Measurements from ENCODE around the gene MED12L.

MED12L gene

DNA sequence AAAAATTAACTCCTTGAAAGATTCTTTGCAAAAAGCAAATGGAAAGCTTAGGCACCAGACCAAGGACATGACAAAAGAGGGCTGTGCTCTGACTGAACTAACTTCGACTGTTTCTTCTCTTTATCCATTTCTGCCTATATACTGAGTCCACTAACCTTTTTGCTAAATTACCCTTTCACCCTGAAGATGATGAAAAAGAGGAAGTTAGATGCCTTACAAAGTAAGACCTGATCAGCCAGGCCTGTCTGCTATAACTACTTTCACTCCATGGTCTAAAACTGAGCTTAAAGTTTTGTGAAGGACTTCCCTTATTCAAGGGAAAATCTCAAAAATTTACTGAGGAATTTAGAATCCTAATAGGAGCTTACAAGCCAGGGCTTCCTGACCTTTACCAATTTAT, 381.6 kb downstream of the MED12L start:
- H3K27me3 ChIP-seq (ENCODE audit: control insufficient read depth in 1 of 2, insufficient read depth in 2 of 2, low read length in 2 of 2) = no peaks in the 10 kb centered on the region
- H3K9ac ChIP-seq (ENCODE audit: low read length) = no peak overlapping the region
- no peak overlapping the region for H3K27ac ChIP-seq (ENCODE audit: low read depth, low read length)
- no peaks in the 10 kb centered on the region for H3K36me3 ChIP-seq (ENCODE audit: insufficient read depth, low read length)
- H3K9me3 ChIP-seq (ENCODE audit: low read length) = no peaks in the 10 kb centered on the region
- H3K4me3 ChIP-seq (ENCODE audit: low read depth in 1 of 2, low read length in 2 of 2) = no peak overlapping the region
- no peaks in the 10 kb centered on the region for H3K4me1 ChIP-seq (ENCODE audit: insufficient read depth, low read length)

GRCh38 chr3:151468284-151468917, 382.9 kb downstream of the MED12L start:
- no peak overlapping the region for H3K27ac ChIP-seq (ENCODE audit: low read depth, low read length)
- no peaks in the 10 kb centered on the region for H3K27me3 ChIP-seq (ENCODE audit: control insufficient read depth in 1 of 2, insufficient read depth in 2 of 2, low read length in 2 of 2)
- no peaks in the 10 kb centered on the region for H3K36me3 ChIP-seq (ENCODE audit: insufficient read depth, low read length)
- no peaks in the 10 kb centered on the region for H3K4me1 ChIP-seq (ENCODE audit: insufficient read depth, low read length)
- no peak overlapping the region for H3K9ac ChIP-seq (ENCODE audit: low read length)
- H3K9me3 ChIP-seq (ENCODE audit: low read length) = no peaks in the 10 kb centered on the region
- H3K4me3 ChIP-seq (ENCODE audit: low read depth in 1 of 2, low read length in 2 of 2) = no peak overlapping the region

- no peaks in the 10 kb centered on the region for H3K36me3 ChIP-seq (ENCODE audit: insufficient read depth, low read length)
- no peaks in the 10 kb centered on the region for H3K27me3 ChIP-seq (ENCODE audit: control insufficient read depth in 1 of 2, insufficient read depth in 2 of 2, low read length in 2 of 2)
- peaks cover 3% of the 10 kb centered on the region for H3K9me3 ChIP-seq (ENCODE audit: low read length)
- no peak overlapping the region for H3K4me3 ChIP-seq (ENCODE audit: low read depth in 1 of 2, low read length in 2 of 2)
- peak overlapping the region; percentile 6 for H3K27ac ChIP-seq (ENCODE audit: low read depth, low read length)
- peaks cover 23% of the 10 kb centered on the region for H3K4me1 ChIP-seq (ENCODE audit: insufficient read depth, low read length)
- H3K9ac ChIP-seq (ENCODE audit: low read length) = no peak overlapping the region
These were observed 391.0 kb downstream of the MED12L start for GRCh38 chr3:151476344-151477018.

DNA sequence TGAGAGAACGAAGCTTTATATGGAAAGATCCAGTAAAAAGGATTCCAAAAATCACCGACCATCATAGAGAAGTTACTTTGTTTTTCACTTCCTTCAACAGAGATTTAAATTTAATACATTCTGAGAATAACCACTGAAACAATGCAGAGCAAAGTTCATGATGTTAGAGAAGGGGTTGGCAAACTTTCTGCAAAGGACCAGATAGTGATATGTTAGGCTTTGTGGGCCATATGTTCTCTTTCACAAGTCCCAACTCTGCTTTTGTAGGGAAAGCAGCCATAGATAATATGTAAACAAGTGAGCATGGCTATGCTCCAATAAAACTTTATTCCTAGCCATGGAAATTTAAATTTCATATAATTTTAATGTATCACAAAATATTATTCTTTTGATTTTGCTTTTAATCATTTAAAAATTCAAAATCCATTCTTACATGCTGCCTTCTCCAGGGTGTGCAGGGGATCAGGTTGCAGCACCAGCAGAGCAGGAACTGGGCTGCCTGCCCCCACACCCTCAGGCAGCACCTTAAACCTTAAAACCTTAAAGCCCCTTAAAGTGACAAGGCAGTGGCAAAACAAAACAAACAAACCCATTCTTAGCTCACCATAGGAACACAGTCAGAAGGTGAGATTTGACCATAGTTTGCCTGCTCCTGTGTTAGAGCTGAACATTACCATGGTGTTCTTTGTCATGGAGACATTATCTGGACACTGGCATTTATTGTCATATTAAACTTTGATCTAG, 392.3 kb downstream of the MED12L start:
- no peaks in the 10 kb centered on the region for H3K36me3 ChIP-seq (ENCODE audit: insufficient read depth, low read length)
- no peak overlapping the region for H3K9ac ChIP-seq (ENCODE audit: low read length)
- peaks cover 6% of the 10 kb centered on the region for H3K9me3 ChIP-seq (ENCODE audit: low read length)
- H3K27me3 ChIP-seq (ENCODE audit: control insufficient read depth in 1 of 2, insufficient read depth in 2 of 2, low read length in 2 of 2) = no peaks in the 10 kb centered on the region
- peaks cover 23% of the 10 kb centered on the region for H3K4me1 ChIP-seq (ENCODE audit: insufficient read depth, low read length)
- H3K27ac ChIP-seq (ENCODE audit: low read depth, low read length) = peak overlapping the region; percentile 12
- no peak overlapping the region for H3K4me3 ChIP-seq (ENCODE audit: low read depth in 1 of 2, low read length in 2 of 2)

DNA sequence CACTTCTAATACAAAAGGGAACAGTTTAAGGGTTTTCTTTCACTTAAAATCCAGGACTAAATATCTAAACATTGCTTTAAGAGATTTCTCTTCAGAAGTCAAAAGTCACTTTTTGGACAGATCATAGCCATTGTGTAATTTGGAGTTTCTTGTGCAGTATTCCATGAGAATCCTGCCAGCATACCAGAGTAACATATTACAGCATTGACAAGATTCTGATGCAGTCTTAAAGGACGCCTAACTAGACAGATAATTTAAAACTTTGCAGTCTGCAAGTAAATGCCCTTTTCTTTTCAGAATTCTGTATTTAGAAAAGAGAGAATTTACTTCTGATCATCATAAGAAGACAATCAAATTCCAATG, 392.9 kb downstream of the MED12L start:
- H3K4me1 ChIP-seq (ENCODE audit: insufficient read depth, low read length) = peaks cover 23% of the 10 kb centered on the region
- peaks cover 6% of the 10 kb centered on the region for H3K9me3 ChIP-seq (ENCODE audit: low read length)
- no peak overlapping the region for H3K9ac ChIP-seq (ENCODE audit: low read length)
- H3K27ac ChIP-seq (ENCODE audit: low read depth, low read length) = no peak overlapping the region
- H3K27me3 ChIP-seq (ENCODE audit: control insufficient read depth in 1 of 2, insufficient read depth in 2 of 2, low read length in 2 of 2) = no peaks in the 10 kb centered on the region
- no peak overlapping the region for H3K4me3 ChIP-seq (ENCODE audit: low read depth in 1 of 2, low read length in 2 of 2)
- H3K36me3 ChIP-seq (ENCODE audit: insufficient read depth, low read length) = no peaks in the 10 kb centered on the region

- H3K9me3 ChIP-seq (ENCODE audit: low read length) = peaks cover 6% of the 10 kb centered on the region
- no peak overlapping the region for H3K9ac ChIP-seq (ENCODE audit: low read length)
- H3K27ac ChIP-seq (ENCODE audit: low read depth, low read length) = no peak overlapping the region
- H3K27me3 ChIP-seq (ENCODE audit: control insufficient read depth in 1 of 2, insufficient read depth in 2 of 2, low read length in 2 of 2) = no peaks in the 10 kb centered on the region
- peaks cover 23% of the 10 kb centered on the region for H3K4me1 ChIP-seq (ENCODE audit: insufficient read depth, low read length)
- no peak overlapping the region for H3K4me3 ChIP-seq (ENCODE audit: low read depth in 1 of 2, low read length in 2 of 2)
- H3K36me3 ChIP-seq (ENCODE audit: insufficient read depth, low read length) = no peaks in the 10 kb centered on the region
These were observed 394.0 kb downstream of the MED12L start for GRCh38 chr3:151479452-151479851.

DNA sequence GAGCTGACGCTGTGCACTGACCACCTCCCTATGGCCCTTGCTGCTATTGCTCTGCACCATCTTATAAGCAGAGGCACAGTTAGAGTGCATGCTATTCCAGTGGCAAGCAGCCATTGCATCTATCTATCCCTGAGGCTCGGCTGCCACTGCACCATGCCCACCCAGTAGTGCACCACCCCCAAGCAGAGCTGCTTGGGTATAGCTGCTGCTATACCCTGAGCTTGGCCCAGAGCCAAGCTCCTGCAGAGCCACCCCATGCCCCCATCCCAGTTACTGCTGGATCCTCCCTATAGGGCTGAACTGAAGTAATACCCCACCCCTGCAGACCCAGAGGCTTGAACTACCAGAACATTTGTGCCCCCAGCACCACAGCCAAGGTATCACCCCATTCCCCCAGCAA, 395.0 kb downstream of the MED12L start:
- no peak overlapping the region for H3K4me3 ChIP-seq (ENCODE audit: low read depth in 1 of 2, low read length in 2 of 2)
- peaks cover 6% of the 10 kb centered on the region for H3K9me3 ChIP-seq (ENCODE audit: low read length)
- H3K27ac ChIP-seq (ENCODE audit: low read depth, low read length) = no peak overlapping the region
- H3K9ac ChIP-seq (ENCODE audit: low read length) = no peak overlapping the region
- no peaks in the 10 kb centered on the region for H3K27me3 ChIP-seq (ENCODE audit: control insufficient read depth in 1 of 2, insufficient read depth in 2 of 2, low read length in 2 of 2)
- H3K4me1 ChIP-seq (ENCODE audit: insufficient read depth, low read length) = peaks cover 23% of the 10 kb centered on the region
- no peaks in the 10 kb centered on the region for H3K36me3 ChIP-seq (ENCODE audit: insufficient read depth, low read length)

GRCh38 chr3:151483488-151483887, 398.0 kb downstream of the MED12L start:
- no peaks in the 10 kb centered on the region for H3K27me3 ChIP-seq (ENCODE audit: control insufficient read depth in 1 of 2, insufficient read depth in 2 of 2, low read length in 2 of 2)
- no peak overlapping the region for H3K4me3 ChIP-seq (ENCODE audit: low read depth in 1 of 2, low read length in 2 of 2)
- H3K4me1 ChIP-seq (ENCODE audit: insufficient read depth, low read length) = peaks cover 1% of the 10 kb centered on the region
- no peak overlapping the region for H3K9ac ChIP-seq (ENCODE audit: low read length)
- no peak overlapping the region for H3K27ac ChIP-seq (ENCODE audit: low read depth, low read length)
- H3K36me3 ChIP-seq (ENCODE audit: insufficient read depth, low read length) = no peaks in the 10 kb centered on the region
- H3K9me3 ChIP-seq (ENCODE audit: low read length) = peaks cover 6% of the 10 kb centered on the region

GRCh38 chr3:151483961-151484520, 398.6 kb downstream of the MED12L start:
- Histone ChIP-seq H3K36me3 (ENCODE audit: insufficient read depth, low read length) (no peaks in the 10 kb centered on the region), H3K9me3 (ENCODE audit: low read length) (peaks cover 6% of the 10 kb centered on the region), H3K4me1 (ENCODE audit: insufficient read depth, low read length) (no peaks in the 10 kb centered on the region), H3K4me3 (ENCODE audit: low read depth in 1 of 2, low read length in 2 of 2) (no peak overlapping the region), H3K9ac (ENCODE audit: low read length) (no peak overlapping the region), H3K27me3 (ENCODE audit: control insufficient read depth in 1 of 2, insufficient read depth in 2 of 2, low read length in 2 of 2) (no peaks in the 10 kb centered on the region), H3K27ac (ENCODE audit: low read depth, low read length) (no peak overlapping the region)
